Cardiac fibroblast (primary cell): ENCODE data around the gene DFFB.
A peak's percentile ranks its signal among the peaks of the same experiment; 100 is the strongest.

Experiments used
- DNase-seq, 2 donors: peaks; one replicate each; pipeline versions ENCODE4 v3.0.0 to v3.0.0-alpha.2; 2010; ENCODE audit warnings: low read depth in 2 of 2
- H3K4me3 ChIP-seq, 2 donors: replicated peaks in 1 of 2; 1 replicate in 1 of 2; 2 replicates in 1 of 2; pipeline ENCODE4 v1.5.1; 2011; ENCODE audit warnings: low read depth in 2 of 2, low read length in 2 of 2, mild to moderate bottlenecking in 2 of 2, moderate library complexity in 1 of 2
- TF ChIP-seq, protein P1 (sequence below): IDR thresholded peaks from one replicate; pipeline ENCODE4 v1.5.1; 2011; ENCODE audit warnings: low read depth, mild to moderate bottlenecking, low read length, inconsistent platforms

The DFFB gene

DNA sequence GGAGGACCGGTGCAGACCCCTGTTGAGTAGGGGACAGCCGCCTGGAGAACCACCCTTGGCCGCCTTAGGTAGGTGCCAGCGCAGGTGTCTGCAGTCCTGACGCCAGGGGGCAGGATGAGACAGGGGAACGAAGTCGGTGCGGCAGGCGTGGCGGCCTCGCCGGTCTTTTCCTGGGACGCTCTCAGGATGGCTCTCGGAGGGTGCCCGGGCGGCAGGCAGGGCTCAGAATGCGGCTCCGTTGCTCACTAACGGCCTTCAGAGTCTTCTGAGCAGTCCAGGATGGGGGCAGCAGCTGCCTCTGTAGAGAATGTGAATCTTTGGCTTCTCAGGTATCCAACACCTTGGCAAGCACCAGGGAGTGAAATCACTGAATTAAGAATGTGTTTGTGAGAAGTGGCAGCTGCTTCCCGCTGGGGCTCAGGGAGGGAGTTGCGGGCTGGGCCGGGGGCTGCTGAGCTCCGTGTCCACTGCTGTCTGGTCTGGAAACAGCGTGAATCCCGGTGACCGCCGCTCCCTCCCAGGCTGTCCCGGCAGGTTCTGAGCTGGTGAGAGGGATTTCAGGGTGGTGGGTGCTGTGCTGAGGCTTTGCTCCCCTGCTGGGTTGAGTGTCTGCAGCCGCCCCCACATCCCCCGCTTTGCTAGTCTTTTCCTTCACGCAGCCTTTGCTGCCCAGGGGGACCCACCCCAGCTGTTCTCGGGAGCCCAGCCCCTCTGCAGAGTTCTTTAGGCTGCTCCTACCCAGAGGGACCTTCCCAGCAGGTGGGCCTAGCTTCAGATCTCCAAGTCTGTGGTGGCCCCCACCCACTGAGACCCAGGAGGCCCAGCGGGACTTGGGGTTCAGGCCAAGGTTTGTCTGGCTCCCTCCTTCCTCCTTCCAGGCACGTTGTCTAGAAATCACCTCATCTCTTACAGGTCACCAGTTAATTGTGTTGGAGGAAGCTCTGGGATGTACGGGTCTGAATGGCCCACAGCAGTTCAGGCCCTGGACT, 53.9 kb downstream of the DFFB start:
- no peak overlapping the region for H3K4me3 ChIP-seq
- DNase-seq: peak; percentile 62 to 63
- TF ChIP-seq, protein P1, sequence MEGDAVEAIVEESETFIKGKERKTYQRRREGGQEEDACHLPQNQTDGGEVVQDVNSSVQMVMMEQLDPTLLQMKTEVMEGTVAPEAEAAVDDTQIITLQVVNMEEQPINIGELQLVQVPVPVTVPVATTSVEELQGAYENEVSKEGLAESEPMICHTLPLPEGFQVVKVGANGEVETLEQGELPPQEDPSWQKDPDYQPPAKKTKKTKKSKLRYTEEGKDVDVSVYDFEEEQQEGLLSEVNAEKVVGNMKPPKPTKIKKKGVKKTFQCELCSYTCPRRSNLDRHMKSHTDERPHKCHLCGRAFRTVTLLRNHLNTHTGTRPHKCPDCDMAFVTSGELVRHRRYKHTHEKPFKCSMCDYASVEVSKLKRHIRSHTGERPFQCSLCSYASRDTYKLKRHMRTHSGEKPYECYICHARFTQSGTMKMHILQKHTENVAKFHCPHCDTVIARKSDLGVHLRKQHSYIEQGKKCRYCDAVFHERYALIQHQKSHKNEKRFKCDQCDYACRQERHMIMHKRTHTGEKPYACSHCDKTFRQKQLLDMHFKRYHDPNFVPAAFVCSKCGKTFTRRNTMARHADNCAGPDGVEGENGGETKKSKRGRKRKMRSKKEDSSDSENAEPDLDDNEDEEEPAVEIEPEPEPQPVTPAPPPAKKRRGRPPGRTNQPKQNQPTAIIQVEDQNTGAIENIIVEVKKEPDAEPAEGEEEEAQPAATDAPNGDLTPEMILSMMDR: peak; percentile 72

DNA sequence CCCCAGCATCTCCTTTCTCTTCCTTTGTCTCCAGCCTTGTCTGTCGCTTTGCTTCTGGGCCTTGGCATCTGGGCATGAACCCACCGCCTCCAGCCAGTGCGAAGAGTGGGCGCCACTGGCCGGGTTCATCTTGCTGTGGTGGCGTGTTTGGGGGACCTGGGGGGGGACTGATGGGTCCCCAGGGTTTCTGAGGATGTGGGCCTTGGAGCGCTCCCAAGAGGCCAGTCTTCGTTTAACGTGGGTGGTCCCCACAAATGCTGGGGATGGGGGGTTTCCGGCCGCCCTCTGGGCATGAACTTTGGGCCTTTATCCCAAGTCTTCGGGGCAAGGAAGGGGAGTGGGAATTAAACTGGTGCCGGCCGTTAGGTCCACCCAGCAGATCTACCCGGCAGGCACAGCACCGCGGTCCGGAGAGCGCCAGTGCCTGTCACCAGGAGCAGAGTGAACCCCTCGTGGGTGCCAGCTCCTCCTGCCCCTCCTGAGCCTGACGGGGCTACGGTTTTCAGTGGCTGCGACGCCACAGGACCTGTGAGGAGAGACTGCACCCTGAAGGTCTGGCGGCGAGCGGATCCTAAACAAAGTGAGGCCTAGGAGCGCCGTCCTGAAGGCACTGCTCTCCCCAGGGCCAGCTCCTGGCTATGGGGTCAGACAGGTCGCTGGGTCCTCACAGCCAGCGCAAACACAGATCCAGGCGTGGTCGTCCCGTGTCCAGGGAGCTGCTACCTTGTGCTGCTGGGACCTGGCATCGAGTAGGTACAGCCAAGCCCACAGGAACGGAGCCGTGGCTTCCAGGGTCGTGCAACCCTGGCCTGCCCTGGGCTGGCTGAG, 54.9 kb downstream of the DFFB start:
- no peak for DNase-seq
- TF ChIP-seq, protein P1: no peak
- no peak overlapping the region for H3K4me3 ChIP-seq

DNA sequence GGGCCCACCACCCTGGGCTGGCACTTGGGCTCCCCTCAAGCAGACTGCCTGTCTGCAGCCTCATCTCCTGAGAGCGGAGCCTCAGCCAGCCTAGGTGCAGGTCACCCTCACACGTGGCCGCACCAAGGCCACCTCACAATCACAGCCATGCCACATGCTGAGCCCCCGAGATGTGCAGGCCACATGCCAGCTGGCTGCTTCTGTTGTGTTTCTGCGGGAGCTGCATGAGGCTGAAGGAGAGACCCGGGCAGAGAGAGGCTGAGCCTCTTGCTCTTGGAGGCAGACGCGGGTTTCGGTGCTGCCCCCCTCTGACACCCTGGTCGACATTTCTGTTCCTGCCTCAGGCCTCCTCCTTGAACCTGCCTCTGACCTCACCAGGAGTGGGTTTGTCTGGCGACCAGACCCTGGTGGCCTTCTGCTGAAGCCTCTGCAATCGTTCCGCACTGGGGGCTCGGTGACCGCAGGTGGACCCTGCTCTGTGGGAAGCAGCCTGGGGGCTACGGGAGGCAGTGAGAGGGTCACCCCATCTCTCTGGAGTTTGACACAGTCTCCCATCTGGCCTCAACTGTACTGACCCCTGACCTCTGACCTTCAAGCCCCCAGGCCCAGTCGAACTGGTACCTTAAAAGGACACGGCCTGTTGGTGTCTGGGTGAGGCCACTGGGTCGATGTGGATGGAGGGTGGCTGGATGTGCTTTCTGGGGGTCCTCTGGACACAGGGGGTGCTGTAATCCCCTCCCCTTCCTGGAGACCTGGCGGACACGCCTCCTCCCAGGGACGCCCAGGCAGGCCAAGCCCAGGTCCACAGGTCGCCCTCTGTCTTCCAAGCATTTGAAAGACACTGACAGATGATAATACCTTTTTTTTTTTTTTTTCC, 55.8 kb downstream of the DFFB start:
- no peak overlapping the region for H3K4me3 ChIP-seq
- DNase-seq: no peak
- TF ChIP-seq, protein P1: no peak

DNA sequence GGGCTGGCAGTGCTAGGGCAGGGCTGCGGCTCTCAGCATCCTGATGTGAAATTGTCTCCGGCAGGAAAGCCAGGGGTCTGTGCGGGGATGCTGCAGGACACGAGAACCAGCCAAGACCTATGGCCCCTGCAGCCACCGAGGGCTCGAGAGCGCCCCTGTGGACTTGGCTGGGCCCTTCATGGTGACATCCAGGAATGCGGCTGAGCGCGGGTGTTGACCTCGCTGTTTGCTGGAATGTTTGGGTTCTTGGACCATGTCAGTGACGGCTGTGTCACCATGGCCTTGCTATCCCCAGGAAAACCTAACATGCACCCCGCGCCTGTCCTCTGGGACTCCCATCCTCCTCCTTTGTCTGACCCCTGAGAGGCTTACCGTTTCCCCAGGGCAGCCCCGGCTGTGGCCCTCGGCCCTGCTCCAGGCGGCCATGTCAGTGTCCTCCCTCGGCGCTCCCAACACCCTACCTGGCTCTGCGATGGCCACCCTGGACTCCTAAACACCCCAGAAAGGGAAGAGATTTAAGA, 57.1 kb downstream of the DFFB start:
- no peak for DNase-seq
- no peak overlapping the region for H3K4me3 ChIP-seq
- TF ChIP-seq, protein P1: no peak

DNA sequence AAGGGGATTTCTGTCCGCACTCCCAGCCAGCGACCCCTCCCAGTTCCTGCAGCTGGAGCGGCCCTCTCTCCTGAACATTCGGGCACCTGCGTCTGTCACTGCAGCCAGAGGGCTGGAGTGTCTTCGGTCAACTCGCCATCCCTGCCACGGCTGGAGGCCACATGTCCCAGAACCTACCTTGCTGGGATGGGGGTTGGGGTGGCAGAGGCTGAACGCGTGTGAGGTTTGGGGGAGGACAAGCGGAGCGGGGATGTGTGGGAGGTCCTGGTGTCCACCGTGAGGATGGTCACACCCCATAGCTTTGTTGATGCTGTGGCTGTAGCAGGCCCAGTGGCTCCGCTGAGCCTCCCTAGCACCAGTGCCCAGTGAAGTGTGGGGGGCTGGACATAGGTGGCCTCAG, 57.6 kb downstream of the DFFB start:
- DNase-seq: no peak
- no peak overlapping the region for H3K4me3 ChIP-seq
- TF ChIP-seq, protein P1: no peak

DNA sequence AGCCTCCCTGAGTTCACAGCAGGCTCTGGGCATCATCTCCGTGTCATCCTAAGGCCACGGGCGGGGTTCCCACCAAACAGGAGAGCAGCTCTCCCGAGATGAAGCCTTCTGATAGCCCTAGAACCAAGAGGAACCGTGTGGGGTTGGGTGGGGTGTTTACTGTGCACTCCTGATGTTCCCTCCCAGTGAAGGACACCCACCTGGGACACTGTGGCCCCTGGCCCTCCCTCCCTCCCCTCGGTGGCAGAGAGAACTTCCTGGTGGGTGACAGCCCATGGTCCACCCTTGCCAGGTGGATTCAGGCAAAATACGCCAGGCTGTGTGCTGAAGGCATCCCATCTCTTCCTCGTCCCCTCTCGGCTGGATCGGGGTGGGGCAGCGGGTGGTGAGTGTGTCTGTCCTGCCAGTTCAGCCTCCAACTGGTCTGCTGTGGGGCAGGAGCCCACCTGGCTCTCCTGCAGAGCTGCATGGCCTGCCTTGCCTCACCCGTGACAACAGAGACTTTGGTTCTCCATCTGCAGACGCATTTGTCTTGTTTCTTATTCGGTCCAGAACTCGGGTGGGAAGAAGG, 58.4 kb downstream of the DFFB start:
- TF ChIP-seq, protein P1: no peak
- no peak overlapping the region for H3K4me3 ChIP-seq
- no peak for DNase-seq
